Activated CD8-positive, alpha-beta memory T cell treated with anti-CD3 and anti-CD28 coated beads, Interleukin-2, amount 10 ng/mL, durations not matched to agents 7 days and 5 days (primary cell): ENCODE data around the gene FRK. TPM values are rescaled to one million over a fixed set of nuclear protein-coding genes. Genes with fewer than 3 reads are reported as not detected.
"Not testable (repeated sequence)": the region's sequence is repeated elsewhere in the genome, so short reads cannot be mapped to it uniquely, and the experiment has no call there.

ENCODE experiments used
- ATAC-seq: fragments of 150-1000 bp; cut with Tn5 transposase; one replicate; pipeline ENCODE4 v1.10.0; 2021; ENCODE audit warnings: moderate library complexity
- CTCF ChIA-PET: fragments of 350-600 bp; sonication (Branson Sonifier 250); formaldehyde crosslinking; loops from one replicate; lab custom pipeline; 2021; ENCODE audit warnings: antibody characterized with exemption; lab: Charles Lee
- DNase-seq: peaks from one replicate; pipeline ENCODE4 v3.0.0-alpha.2; 2020
- H3K27ac Mint-ChIP-seq: one replicate; pipeline ENCODE4 v1.8.0; 2021; ENCODE audit warnings: mild to moderate bottlenecking, mixed read lengths
- H3K27me3 Mint-ChIP-seq: one replicate; pipeline ENCODE4 v1.8.0; 2021; ENCODE audit warnings: mixed read lengths
- H3K36me3 Mint-ChIP-seq: one replicate; pipeline ENCODE4 v1.8.0; 2021; ENCODE audit warnings: mild to moderate bottlenecking, mixed read lengths
- H3K4me1 Mint-ChIP-seq: one replicate; pipeline ENCODE4 v1.8.0; 2021; ENCODE audit warnings: mixed read lengths
- H3K4me3 Mint-ChIP-seq: one replicate; pipeline ENCODE4 v1.8.0; 2021; ENCODE audit warnings: mild to moderate bottlenecking, moderate library complexity, mixed read lengths
- H3K9me3 Mint-ChIP-seq: one replicate; pipeline ENCODE4 v1.8.0; 2022; ENCODE audit warnings: low read depth, mixed read lengths
- total RNA-seq, 2 experiments: library from RNA; stranded (reverse); gene quantifications; one replicate each; pipeline ENCODE4 v1.2.3, GENCODE V29; 2021

The FRK gene
- total RNA-seq, 2 experiments from 2014 or later: 0.09 to 0.12 TPM

DNA sequence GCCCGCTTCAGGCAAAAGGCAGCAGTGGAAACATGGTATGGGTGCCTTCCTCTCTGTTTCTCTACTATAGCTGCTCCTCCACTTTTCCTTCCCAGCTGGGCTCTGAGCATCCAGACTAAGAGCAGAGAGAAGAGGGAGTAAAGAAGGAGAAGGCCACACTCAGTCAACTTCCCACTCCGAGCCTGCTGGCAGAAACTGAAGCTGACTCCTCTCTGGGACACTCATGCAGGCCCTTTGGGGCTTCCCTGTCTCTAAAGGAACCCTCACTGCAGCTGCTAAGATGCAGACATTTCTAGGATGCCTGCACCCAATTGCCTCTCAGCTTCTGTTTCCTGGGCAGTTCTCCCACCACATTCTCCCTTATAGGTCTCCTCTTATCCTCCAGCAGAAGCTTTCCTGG, 88.9 kb downstream of the FRK start:
- Mint-ChIP-seq H3K4me1 (no peaks in the 10 kb centered on the region), H3K27ac (no peak overlapping the region), H3K9me3 (no peaks in the 10 kb centered on the region), H3K36me3 (no peaks in the 10 kb centered on the region), H3K27me3 (peaks cover 2% of the 10 kb centered on the region), H3K4me3 (no peak overlapping the region)
- CTCF ChIA-PET: no interaction called here
- ATAC-seq (no peak), DNase-seq (no peak)

DNA sequence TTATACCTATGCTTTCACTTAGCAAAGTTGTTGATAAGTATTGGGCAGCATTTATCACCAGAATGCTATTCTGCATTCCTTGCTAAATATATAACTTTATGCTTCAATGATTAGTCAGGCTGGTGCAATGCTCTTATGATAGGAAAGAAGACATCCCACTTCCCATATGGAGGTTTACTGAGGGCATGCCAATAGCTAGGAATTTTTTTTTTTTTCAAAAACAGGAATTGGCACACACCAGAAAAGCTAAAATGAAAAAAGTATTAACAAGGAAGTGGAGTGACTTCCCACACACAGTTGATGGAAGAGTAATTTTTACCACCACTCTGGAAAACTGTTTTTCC, 90.8 kb downstream of the FRK start:
- Mint-ChIP-seq H3K27ac (no peak overlapping the region), H3K27me3 (peaks cover 2% of the 10 kb centered on the region), H3K9me3 (no peaks in the 10 kb centered on the region), H3K4me1 (no peaks in the 10 kb centered on the region), H3K4me3 (no peak overlapping the region), H3K36me3 (no peaks in the 10 kb centered on the region)
- DNase-seq (no peak), ATAC-seq (no peak)
- CTCF ChIA-PET: no interaction called here

DNA sequence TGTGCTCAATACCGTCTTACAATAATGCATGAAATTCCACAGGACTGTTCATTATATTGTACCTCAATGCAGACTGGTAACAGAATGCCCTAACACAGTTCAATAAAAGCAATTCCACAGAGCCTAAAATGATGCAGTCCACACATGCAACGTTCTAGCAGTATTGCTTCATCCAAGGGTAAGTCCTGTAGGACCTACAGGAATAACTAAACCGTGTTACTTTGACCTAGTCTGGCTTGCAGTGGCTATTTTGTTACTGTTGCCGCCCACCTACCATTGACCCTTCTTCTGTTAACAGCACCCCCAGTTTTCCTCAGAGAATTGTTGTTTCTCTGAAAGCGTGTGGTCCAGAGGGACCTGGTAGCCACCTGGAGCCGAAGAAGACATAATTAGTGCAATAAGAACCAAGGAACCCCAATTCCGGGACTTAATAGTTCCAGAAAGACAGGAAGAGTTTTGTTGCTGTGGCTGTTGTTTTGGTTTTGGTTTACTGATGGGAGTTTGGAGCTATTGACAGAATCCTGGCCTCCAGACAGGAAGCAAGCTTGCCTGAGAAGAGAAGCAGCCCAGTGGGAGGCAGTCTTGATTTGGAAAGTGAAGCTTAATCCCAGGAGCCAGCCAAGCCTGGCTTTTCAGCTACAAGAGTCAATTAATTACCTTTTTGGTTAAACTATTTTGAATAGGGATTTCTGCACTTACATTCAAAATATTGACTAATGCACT, 91.3 kb downstream of the FRK start:
- no peaks in the 10 kb centered on the region for H3K36me3 Mint-ChIP-seq

DNA sequence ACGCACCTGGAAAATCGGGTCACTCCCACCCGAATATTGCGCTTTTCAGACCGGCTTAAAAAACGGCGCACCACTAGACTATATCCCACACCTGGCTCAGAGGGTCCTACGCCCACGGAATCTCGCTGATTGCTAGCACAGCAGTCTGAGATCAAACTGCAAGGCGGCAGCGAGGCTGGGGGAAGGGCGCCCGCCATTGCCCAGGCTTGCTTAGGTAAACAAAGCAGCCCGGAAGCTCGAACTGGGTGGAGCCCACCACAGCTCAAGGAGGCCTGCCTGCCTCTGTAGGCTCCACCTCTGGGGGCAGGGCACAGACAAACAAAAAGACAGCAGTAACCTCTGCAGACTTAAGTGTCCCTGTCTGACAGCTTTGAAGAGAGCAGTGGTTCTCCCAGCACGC, 100.4 kb downstream of the FRK start:
- CTCF ChIA-PET: not testable (repeated sequence)

More for the DNA sequence above, 91.3 kb downstream of the FRK start:
- H3K4me3 Mint-ChIP-seq: no peak overlapping the region
- no peak overlapping the region for H3K27ac Mint-ChIP-seq
- DNase-seq (no peak), ATAC-seq (no peak)
- CTCF ChIA-PET: no interaction called here
- H3K27me3 Mint-ChIP-seq: no peaks in the 10 kb centered on the region
- H3K9me3 Mint-ChIP-seq: no peaks in the 10 kb centered on the region
- H3K4me1 Mint-ChIP-seq: no peaks in the 10 kb centered on the region

DNA sequence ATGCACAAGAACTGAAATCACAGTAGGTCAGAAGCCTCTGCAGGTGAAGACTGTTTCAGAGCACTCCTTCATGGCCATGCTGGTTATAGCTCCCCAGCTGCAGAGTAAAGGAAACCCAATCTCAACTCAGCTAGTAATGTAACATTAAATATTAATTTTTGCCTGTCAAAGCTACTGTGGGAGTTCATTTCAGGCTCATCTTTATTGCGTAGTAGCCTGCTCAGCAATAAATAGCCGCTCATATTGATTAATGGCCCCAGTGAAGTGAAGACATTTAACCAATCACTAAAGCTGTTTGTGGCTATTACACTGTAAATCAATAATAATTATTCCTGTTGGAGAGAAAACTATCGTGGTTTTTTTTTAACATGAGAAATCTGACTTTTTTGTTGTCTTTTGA, 101.7 kb downstream of the FRK start:
- Mint-ChIP-seq H3K27me3 (no peaks in the 10 kb centered on the region), H3K4me3 (no peak overlapping the region), H3K4me1 (no peaks in the 10 kb centered on the region), H3K27ac (no peak overlapping the region), H3K9me3 (no peaks in the 10 kb centered on the region), H3K36me3 (no peaks in the 10 kb centered on the region)
- CTCF ChIA-PET: no interaction called here
- DNase-seq (no peak), ATAC-seq (no peak)

More for the DNA sequence above, 100.4 kb downstream of the FRK start:
- not testable (repeated sequence) for DNase-seq, H3K27ac Mint-ChIP-seq, H3K9me3 Mint-ChIP-seq, H3K4me3 Mint-ChIP-seq, H3K27me3 Mint-ChIP-seq, ATAC-seq, H3K36me3 Mint-ChIP-seq, H3K4me1 Mint-ChIP-seq

DNA sequence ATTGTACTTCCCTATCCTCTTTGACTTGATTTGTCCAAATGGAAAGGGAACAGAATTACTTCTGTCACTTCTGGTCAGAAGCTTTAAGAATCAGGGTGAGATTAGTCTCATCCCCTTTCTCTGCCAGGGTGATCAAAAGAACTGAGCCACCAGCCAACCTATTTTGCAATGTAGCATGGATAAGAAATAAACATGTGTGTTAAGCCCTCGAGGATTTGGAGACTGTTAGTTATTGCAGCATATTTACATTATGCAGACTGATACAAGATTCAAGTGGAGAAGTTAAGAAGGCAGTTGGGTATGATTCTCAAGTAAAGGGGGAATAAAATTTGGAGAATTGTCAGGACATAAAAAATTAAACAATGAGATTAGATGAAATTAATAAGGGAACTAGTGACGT, 106.0 kb downstream of the FRK start:
- Mint-ChIP-seq H3K27ac (no peak overlapping the region), H3K36me3 (no peaks in the 10 kb centered on the region), H3K4me1 (no peaks in the 10 kb centered on the region), H3K27me3 (no peaks in the 10 kb centered on the region), H3K4me3 (no peak overlapping the region), H3K9me3 (no peaks in the 10 kb centered on the region)
- DNase-seq (no peak), ATAC-seq (no peak)
- CTCF ChIA-PET: no interaction called here

DNA sequence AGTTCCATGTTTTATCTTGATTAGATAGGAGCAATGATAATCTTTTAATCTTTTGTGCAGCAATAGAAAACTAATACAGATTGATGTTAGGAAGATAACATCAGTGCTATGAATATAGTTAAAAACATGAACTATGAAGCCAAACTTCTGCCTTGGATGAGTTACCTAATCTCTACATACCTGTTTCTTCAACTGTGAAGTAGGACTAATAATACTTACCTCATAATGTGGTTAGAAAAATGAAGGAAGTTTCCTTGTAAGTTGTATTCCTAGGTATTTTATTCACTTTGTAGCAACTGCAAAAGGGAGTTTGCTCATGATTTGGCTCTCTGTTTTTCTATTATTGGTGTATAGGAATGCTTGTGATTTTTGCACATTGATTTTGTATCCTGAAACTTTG, 111.9 kb downstream of the FRK start:
- ATAC-seq (no peak), DNase-seq (no peak)
- Mint-ChIP-seq H3K4me3 (no peak overlapping the region), H3K27ac (no peak overlapping the region), H3K9me3 (no peaks in the 10 kb centered on the region), H3K27me3 (no peaks in the 10 kb centered on the region), H3K4me1 (no peaks in the 10 kb centered on the region), H3K36me3 (no peaks in the 10 kb centered on the region)
- CTCF ChIA-PET: no interaction called here

DNA sequence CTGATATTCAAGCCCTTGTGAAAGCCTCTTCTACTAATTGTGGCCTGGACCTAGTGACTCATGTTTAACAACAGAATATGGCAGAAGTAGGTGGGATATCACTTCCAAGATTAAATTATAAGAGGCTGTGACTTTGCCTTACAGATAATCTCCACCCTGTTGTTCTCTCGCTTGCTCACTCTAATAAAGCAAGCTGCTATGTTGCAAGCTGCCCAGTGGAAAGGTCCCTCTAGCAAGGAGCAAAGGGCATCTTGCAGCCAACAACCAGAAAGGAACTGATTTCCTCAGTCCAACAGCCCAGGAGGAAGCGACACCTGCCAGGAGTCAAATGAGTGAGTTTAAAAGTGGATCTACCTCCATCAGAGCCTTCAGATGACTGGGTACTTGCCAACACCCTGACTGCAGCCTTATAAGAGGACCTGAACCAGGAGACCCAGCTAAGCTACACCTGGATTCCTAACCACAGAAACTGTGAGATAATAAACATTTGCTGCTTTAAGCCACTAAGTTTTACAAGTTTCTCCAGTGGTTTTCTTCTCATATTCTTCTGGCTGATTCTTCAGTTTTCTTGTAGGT, 112.6 kb downstream of the FRK start:
- Mint-ChIP-seq H3K27ac (no peak overlapping the region), H3K27me3 (no peaks in the 10 kb centered on the region), H3K4me3 (no peak overlapping the region), H3K36me3 (no peaks in the 10 kb centered on the region), H3K4me1 (no peaks in the 10 kb centered on the region), H3K9me3 (no peaks in the 10 kb centered on the region)
- DNase-seq: no peak
- CTCF ChIA-PET: no interaction called here
- no peak for ATAC-seq

DNA sequence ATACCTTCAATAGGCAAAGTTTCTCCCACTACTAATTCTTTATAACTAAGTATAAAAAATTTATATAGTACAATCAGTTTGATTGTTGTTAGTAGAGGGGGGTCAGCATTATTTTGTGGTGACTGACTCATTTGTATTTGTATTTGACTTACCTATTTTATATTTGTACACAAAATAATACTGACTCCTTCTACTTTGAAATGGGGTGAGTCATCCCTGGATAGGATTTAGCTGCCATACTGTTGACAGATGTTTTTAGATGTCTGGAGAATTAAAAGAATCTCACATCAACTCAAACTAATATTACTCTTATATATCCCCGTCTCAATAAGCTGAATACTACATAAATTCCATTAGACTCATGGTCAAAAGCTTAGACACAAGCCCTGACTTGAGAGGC, 114.9 kb downstream of the FRK start:
- H3K27me3 Mint-ChIP-seq: no peaks in the 10 kb centered on the region
- no peak overlapping the region for H3K27ac Mint-ChIP-seq
- no peaks in the 10 kb centered on the region for H3K36me3 Mint-ChIP-seq
- H3K9me3 Mint-ChIP-seq: no peaks in the 10 kb centered on the region
- no peak overlapping the region for H3K4me3 Mint-ChIP-seq
- no peaks in the 10 kb centered on the region for H3K4me1 Mint-ChIP-seq
- CTCF ChIA-PET: no interaction called here
- no peak for DNase-seq
- ATAC-seq: no peak

DNA sequence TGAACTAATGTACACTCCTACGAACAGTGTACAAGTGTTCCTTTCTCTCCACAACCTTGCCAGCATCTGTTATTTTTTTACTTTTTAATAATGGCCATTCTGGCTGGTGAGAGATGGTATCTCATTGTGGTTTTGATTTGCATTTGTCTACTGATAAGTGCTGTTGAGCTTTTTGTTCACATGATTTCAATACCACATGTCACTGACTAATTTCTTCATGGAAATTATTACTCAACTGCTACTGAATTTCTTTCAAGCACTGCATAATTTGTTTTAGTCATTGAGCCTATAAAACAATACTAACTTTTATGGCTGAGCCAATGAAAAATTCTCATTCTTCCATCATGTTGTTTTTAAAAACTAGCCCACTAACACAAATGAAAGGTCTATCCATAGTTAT, 115.4 kb downstream of the FRK start:
- CTCF ChIA-PET: no interaction called here
- Mint-ChIP-seq H3K4me3 (no peak overlapping the region), H3K36me3 (no peaks in the 10 kb centered on the region), H3K9me3 (no peaks in the 10 kb centered on the region), H3K4me1 (no peaks in the 10 kb centered on the region), H3K27ac (no peak overlapping the region), H3K27me3 (no peaks in the 10 kb centered on the region)
- ATAC-seq: no peak
- DNase-seq: no peak

DNA sequence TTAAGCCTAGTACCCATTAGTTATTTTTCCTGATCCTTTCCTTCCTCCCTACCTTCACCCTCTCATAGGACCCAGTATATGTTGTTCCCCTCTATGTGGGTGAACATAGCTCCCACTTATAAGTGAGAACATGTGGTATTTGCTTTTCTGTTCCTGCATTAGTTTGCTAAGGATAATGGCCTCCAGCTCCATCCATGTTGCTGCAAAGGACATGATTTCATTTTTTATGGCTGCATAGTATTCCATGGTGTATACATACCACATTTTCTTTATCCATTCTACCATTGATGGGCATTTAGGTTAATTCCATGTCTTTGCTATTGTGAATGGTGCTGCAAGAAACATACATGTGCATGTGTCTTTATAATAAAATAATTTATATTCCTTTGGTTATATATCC, 115.9 kb downstream of the FRK start:
- DNase-seq, H3K4me1 Mint-ChIP-seq, H3K27ac Mint-ChIP-seq, H3K4me3 Mint-ChIP-seq, CTCF ChIA-PET, H3K36me3 Mint-ChIP-seq, H3K27me3 Mint-ChIP-seq, ATAC-seq, H3K9me3 Mint-ChIP-seq: not testable (repeated sequence)

DNA sequence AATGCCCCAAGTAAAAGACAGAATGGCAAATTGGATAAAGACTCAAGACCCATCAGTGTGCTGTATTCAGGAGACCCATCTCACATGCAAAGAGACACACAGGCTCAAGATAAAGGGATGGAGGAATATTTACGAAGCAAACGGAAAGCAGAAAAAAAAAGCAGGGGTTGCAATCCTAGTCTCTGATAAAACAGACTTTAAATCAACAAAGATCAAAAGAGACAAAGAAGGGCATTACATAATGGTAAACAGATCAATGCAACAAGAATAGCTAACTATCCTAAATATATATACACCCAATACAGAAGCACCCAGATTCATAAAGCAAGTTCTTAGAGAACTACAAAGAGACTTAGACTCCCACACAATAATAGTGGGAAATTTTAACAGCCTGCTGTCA, 123.2 kb downstream of the FRK start:
- H3K27me3 Mint-ChIP-seq, H3K4me3 Mint-ChIP-seq, H3K27ac Mint-ChIP-seq, H3K36me3 Mint-ChIP-seq, ATAC-seq, H3K9me3 Mint-ChIP-seq, CTCF ChIA-PET, DNase-seq, H3K4me1 Mint-ChIP-seq: not testable (repeated sequence)

DNA sequence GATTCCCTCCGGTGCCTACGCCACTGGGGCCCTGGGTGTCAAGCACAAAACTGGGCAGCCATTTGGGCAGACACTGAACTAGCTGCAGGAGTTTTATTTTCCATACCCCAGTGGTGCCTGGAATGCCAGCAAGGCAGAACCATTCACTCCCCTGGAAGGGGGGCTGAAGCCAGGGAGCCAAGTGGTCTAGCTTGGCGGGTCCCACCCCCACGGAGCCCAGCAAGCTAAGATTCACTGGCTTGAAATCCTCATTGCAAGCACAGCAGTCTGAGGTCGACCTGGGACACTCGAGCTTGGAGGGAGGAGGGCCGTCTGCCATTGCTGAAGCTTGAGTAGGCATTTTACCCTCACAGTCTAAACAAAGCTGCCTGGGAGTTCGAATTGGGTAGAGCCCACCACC, 125.3 kb downstream of the FRK start:
- no peak for DNase-seq
- no peak for ATAC-seq
- no peak overlapping the region for H3K27ac Mint-ChIP-seq
- no peaks in the 10 kb centered on the region for H3K36me3 Mint-ChIP-seq
- CTCF ChIA-PET: no interaction called here
- H3K9me3 Mint-ChIP-seq: no peaks in the 10 kb centered on the region
- H3K4me3 Mint-ChIP-seq: no peak overlapping the region
- no peaks in the 10 kb centered on the region for H3K27me3 Mint-ChIP-seq
- H3K4me1 Mint-ChIP-seq: no peaks in the 10 kb centered on the region

DNA sequence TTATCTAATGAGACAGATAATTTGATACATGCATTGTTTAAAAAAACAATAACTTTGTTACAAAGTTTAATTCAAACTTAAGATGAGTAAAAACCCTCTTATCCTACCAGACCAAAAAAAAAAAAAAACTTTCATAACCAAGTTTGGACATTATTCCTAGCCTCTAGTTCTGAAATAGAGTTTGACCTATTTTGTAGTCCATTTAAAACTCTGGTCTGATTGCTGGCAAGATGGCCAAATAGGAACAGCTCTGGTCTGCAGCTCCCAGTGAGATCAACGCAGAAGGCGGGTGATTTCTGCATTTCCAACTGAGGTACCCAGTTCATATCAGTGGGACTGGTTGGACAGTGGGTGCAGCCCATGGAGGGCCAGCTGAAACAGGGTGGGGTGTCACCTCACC, 125.9 kb downstream of the FRK start:
- Mint-ChIP-seq H3K4me1 (no peaks in the 10 kb centered on the region), H3K4me3 (no peak overlapping the region), H3K27me3 (no peaks in the 10 kb centered on the region), H3K9me3 (no peaks in the 10 kb centered on the region), H3K36me3 (no peaks in the 10 kb centered on the region), H3K27ac (no peak overlapping the region)
- CTCF ChIA-PET: no interaction called here
- ATAC-seq (no peak), DNase-seq (no peak)
